COLO829 (cell line): ENCODE measurements around the gene PNCK.
"Not testable (repeated sequence)": the region's sequence is repeated elsewhere in the genome, so short reads cannot be mapped to it uniquely, and the experiment has no call there.

ENCODE experiments used
- DNase-seq: peaks from one replicate; pipeline ENCODE4 v3.0.0; 2012; ENCODE audit warnings: low spot score

Gene PNCK

DNA sequence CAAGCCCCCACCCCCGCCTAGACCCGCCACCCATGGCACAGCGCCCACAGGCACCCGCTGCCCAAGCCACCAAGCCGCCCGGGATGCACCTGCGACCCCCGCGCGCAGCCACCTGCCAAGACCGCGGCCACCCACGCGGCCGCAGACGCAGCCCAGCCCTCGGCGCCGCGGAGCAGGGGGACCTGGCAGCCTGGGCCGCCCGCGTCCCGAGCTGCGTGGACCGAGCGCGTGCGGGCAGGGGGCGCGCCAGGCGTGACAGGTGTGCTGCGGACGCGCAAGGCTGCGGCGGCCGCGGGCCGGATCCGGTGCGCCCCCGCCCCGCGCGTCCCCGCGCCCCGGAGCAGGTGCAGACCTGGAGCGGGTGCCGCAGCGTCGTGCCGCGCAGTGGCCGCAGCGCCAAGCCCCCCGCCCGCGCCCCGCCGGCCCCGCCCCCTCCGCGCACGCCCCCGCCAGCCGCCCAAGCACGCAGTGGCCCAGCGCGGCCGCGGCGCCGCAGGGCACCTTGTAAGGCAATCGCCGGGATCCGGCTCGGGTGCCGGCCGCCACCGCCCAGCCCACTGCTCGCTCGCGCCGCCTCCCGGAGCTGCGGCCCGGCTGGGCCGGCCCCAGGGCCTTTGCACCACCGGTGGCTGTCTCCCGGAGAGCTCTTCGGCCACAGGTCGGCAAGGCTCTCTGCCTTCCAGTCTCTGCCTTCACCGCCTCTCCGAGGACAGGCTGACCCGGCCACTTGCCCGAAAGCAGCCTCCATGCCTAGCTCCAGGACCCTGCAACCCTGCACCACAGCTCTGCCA, at the start of gene PNCK:
TSS of gene PNCK (minus strand) at position 386 of the 791 bp plus-strand sequence. CDS start 737 bp downstream, outside the sequence.
- no peak for DNase-seq

DNA sequence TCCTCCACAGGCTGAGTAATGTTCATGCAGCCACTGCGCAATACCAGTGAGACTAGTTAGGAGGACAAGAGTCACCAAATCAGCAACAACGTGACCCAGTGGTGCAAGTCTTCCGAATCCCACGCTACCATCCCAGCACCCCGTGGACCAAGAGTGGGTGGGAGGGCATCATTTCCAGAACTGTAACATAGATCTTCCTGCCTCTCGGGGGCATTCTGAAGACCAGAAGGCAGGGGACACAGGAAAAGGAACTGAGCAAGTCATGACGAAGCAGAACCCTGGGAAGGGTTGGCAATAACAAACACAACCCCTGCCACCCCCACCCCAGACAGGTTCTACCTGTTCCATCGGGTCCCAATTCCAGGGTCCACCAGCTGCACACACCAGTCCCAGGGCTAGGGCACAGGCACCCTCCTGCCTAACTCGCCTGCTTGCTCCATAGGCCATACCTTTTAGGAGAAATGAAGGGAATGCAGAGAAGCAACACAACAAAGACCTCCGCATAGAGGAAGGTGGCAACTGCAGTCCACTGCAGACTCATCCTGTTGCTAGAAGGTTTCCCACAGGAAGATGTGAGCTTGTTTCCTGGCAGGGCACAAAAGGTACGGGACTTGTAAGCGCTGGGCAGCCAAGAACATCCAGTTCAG, 49.2 kb upstream of the PNCK start:
- DNase-seq, result no peak

DNA sequence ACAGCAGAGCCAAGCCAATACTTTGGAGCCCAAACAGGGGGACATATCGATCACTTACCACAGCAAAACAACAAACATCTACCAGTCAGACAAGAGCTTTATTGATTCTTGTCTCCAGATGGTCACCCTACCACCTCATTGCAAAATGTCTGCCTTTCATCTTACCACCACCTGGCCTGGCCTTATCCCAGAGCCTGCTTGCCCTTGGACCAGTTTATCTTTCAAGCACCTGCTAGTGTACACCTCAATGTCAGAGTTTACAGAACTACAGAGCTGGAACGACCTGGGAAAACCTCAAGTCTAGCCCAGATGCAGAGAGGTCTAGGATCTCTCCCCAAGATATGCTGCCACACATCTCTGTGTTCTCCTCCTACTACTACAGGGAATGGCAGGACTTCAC, 46.1 kb upstream of the PNCK start:
- DNase-seq, result no peak

DNA sequence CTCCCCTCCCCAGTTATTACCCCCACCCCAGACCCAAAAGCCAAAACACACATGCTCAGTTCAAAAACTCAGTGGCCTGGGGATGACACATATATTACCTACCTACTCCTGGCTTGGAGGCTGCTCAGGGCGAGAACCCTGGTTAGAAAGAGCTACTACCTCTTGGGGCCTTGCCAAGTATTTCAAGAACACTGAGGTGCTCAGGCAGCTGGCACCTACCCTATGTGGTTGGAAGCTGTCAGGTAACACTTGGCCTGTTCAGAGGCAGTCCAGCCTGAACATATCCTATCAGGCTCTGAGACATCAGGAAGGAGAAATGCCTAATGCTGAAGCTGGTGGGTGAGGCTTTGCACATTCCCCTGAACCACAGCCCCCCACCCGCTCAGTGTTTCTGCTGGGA, 45.6 kb upstream of the PNCK start:
- DNase-seq, result no peak

DNA sequence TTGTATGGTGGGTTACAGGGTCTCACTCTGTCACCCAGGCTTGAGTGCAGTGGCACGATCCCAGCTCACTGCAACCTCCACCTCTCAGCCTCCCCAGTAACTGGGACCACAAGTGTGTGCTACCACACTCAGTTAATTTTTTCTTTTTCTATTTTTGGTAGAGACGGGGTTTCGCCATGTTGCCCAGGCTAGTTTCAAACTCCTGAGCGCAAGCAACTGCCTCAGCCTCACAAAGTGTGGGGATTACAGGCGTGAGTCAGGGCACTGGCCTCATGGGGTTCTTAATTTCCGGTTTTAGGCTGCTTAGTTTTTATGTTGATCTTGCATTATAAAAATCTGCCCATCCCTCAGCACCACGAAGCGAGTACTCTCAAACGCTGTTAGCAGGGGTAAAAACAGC, 43.8 kb upstream of the PNCK start:
- no peak for DNase-seq

DNA sequence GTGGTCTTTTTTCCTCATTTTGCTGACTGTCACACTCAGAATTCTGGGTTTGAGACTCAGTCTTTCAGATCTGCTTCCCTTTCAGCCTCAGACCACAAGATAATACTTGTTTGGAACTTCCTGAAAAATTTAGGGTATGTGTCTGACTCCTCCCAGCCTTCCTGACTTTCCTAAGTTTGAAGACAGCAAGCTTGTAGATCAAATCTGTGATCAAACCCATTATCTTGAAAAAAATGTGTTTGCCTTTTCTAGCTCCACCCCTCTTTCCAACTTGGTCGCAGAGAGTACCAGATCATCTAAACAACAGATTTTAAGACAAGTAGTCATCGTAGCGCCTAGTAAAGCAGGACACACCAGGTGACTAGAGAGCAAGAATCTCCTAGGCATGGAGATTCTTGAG, 40.6 kb upstream of the PNCK start:
- no peak for DNase-seq

DNA sequence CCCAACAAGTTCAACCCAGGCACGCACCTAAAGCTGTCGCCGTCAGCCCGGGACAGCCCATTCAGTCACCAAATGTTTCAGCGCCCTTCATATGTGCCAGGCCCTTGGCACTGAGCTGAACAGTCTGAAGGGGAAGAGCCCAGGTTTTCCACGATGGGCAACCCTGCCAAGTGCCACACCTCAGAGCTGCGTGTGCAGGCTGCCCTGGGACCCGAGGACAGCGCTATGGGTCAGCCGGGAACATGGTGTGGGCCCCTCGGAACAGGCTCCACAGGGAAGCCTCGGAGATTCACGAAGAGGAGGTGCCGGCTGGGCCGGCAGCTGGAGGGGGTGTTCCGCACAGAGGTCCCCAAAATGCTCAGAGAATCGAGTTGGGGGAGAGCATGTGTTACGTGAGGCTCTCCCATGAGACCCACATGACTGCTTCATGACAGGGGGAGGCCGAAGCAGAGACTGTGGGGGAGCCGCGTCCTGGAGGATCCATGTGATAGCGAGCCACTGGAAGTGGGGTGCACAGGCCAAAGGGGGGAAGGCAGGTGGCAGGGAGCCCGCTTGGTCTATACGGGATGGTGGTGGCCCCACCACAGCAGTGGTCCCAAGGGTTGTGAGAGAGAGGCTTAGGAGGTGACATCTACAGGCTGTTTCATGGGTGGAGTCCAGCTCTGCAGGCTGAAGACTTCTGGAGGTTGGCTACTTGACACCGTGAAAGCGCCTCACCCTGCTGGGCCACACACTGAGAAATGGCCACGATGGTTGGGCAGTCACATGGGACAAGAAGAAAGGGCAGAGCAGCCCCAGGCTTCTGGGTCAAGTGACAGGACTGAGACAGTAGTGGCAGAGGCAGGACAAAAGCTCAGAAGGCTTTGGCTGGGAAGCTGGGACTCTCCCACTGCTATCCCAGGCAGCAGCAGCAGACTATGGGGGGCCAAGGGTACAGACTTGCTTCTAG, 36.4 kb upstream of the PNCK start:
- no peak for DNase-seq

DNA sequence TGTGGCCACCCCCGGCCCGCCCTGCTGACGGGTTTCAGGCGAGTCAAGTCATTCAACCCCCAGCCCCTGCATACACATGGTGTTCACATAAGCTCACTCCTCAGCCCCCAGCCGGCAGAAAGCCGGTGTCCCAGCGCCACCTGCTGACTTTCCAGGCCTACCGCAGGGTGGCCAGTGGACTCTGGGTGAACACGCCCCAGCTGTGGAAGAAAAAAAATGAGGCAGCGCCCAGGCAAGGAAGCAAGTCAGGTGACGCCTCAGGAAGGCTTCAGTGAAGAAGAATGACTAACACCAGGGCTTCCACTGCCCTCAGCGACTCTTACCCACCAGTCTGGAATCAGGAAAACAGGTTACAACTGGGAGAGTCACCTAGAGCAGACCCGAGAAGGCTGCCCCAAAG, 34.8 kb upstream of the PNCK start:
- peak; percentile 72 for DNase-seq

DNA sequence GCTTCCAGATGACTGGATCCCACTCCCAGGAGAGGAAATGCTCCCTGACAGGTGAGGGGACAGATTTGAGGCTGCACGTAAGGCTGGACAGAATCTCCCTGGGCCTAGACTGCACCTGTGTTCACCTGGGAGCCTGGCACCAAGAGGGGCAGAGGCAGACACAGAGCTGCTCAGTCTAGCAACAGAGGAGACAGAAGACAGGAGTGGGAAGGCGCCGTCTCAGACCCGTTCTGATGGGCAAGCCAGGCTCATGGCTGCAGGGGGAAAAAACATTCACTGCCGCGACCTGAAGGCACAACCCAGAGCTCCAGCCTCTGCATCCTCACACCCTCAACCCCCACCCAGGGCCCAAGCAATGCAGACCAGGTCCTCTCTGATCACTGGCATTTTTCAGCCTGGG, 33.8 kb upstream of the PNCK start:
- DNase-seq, result no peak

DNA sequence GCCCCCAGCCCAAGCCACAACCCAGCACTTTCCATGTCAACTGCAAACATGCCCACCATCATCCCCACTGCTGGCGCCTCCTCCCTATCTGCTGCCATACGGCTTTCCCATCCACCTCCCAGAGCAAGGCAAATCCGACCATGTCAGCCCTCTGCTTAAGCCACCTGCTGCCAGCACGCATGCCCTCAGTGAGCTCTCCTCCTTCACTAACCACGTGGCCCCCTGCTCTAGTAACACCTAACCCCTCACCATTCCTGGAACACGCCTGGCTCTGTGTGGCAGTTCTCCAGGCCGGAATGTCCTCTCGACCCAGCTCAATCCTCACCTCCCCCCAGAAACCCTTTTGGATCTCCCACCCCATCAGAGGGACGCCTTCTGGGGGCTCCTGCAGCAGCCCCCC, 33.2 kb upstream of the PNCK start:
- DNase-seq, result no peak

DNA sequence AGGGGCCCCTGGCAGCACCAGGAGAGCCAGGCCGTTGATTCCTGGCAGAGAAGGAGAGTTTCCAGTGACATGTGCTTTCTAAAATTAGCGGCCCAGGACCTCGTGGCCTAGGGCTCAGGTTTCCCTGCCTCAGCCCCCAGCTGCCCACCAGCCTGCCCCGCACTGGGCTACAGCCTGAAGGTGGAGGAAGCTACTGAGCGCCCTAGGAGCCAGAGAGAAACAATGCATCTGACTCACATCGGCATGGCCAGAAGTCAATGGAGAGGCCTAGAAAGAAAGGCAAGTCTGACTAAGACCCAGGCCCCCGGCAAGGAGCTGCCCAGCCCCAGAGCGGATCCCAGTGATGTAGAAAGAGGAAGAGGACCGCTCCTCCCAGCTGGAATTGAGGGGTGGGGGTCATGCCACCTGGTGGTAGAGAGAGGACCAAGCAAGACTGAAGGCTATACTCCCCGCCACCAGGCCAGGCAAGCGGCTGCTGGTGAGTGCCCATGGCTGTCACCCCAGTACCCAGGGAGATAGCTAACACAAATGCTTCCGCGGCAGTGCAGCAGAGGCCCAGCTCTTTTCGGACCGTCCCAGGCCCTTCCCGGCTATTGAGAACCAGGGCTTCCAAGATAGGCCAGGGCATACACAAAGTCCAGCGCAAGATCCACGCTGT, 31.9 kb upstream of the PNCK start:
- not testable (repeated sequence) for DNase-seq

DNA sequence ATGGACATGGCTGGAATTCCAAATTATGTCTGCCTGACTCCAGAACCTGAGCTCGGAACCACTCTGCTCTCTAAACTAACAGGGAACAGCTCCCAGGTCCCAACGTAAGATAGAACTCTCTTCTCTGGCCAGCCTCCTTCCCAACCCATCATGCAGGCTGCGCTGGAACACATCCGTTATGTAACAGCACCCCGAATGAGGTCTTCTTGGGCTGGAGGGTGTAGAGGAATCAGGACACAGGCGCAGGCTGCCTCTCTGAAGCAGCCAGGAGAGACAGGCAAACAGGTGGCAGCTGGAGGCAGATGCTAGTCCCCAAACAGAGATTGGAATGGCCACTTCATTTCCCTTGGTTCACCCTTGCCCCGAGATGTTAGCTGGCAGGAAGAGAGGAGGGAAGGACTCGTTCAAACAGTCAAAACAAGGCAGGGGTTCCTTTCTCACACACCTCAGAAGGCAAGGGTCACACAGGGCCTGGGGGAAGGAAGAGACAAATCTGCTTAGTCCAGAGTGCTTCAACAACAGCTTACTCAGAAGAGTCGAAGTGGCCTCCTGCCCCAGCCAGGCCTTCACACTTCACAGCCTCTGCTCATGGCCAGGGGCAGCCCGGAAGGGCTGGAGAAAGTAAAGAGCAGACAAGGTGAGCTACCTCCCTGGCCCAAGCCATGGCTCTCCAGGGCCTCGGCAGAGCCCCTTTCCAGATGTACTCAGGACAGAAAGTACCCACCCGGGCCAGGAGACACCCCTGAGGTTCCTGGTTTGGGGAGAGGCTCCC, 31.2 kb upstream of the PNCK start:
- not testable (repeated sequence) for DNase-seq

DNA sequence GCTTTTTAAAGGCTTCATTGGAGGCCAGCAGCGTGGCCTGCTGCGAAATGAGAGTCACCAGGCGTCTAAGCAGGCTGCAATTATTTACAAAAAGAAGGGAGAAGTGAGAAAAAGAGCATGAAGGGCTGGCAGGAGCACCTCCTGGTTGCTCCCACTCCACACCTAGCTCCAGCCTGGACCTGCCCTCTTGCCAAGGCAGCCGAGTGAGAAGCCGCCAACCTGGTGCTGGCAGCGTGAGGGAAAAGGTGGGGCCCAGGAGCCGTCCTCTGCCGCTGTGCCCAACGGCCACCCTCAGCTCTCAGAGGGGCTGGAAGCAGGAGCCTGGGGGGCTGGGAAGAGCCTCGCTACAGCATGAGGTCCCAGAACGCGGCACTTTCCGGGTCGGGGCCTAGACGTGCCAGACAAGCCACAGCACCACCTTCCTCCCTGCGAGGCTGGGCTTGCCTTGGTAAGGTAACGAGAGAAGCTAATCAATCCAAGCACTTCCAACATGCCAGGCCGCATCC, 30.5 kb upstream of the PNCK start:
- DNase-seq, result no peak

DNA sequence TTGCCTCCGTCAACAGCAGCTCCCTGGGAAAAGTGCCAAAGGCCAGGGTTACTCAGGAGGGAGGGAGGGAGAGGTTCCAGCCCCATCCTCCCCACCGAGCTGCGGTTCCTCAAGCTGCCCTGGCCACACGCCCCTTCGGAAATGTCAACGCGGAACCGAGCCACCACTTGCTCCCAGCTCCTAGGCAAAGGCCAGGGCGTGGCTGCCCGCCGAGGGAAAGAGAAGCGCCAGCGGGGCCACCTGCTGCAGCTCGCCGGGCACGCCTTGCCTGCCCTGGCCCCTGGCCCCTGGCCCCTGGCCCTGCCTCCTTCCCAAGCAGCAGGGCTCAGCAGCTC, 29.4 kb upstream of the PNCK start:
- no peak for DNase-seq

DNA sequence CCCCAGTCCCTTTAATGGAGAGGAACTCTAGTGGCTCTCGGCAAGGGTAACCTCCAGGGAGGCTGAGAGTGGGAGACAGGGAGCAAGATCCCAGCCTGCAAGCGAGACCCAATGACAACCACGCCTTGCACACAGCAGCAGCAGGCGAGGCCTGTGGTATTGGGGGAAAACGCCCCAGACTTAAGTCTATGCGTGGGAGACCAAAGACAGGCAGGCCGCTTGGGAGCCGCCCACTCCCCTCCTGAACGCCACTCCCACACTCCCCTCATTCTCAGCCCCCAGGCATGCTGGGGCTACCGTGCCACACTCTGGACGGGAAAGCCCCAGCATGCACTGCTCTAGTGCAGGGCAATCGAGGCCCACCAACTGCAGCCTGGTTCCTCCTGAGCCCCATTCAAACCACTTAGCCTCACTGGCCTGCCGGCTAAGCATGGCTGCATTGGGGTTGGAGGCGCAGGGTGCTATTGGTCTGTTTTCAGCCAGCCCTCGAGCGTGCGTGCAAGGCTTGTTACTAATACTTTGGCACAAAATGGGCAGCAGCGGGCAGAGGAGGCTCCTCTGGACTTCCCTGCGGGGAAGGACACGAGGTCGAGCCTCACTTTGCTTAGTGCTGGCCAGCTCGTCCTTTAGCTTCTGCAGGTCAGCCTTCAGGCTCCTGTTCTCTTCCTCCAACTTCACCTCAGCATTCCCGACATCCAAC, 28.9 kb upstream of the PNCK start:
- no peak for DNase-seq

DNA sequence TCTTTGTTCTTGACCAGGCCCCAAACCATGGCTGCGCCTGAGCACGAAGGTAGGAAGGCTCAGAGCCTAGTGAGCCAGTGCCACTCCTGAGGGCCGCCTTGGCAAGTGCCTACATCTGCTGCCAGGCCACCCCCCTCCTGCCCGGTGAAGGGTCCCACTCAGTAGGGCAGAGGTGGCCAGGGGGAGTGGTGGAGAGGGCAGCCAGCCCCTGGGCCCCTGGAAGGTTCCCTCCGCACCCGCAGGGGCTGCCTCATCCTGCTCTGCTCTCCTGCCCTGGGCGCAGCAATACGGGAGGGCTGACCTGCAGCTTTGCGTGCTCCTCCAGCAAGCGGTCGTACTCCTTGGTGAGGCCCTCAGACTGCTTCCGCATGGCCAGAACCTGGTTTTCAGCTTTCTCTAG, 28.1 kb upstream of the PNCK start:
- DNase-seq, result no peak

DNA sequence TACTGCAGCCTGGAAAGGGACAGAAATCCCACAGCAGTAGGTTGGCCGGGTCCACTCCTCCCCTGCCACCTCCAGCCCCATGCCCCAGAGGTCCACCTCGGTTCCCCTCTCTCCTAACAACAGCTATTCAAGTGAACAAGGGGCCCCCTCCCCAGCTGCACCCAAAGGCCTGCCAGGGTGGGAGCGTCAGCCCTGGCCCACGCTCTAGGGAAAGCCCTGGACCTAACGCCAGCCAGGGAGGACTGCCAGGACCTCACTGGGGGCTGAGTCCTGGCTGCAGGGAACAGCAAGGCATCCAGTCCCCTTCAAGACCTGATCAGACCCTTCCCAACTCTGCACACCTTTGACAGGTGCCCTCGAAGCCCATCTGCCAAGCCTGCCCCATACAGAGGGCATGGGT, 27.4 kb upstream of the PNCK start:
- no peak for DNase-seq

DNA sequence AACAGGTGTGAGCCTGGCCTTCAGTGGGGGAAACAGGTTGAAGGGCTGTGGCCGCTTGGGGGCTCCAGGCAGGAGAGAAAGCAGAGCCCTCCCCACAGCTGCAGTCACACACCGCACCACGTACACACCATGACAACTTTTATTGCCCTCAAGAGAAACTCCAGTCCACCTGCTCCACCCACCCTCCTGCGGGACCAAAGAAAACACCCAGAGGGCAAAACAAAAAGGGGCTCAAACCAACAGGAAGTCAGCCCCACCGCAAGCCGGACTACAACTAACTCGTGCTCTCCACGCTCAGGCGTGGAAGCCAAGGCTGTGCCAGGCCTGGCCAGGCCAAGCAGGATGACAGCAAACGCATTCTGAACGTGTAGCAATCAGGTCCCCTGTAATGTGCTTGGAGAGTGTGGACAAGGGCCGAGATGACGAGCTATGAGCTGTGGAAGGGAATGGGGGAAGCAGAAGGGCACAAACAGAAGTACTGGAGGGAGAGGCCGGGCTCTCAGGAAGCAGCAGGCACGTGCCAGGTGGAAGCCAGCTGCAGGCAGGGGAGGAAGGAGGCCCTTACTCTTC, 26.8 kb upstream of the PNCK start:
- no peak for DNase-seq

DNA sequence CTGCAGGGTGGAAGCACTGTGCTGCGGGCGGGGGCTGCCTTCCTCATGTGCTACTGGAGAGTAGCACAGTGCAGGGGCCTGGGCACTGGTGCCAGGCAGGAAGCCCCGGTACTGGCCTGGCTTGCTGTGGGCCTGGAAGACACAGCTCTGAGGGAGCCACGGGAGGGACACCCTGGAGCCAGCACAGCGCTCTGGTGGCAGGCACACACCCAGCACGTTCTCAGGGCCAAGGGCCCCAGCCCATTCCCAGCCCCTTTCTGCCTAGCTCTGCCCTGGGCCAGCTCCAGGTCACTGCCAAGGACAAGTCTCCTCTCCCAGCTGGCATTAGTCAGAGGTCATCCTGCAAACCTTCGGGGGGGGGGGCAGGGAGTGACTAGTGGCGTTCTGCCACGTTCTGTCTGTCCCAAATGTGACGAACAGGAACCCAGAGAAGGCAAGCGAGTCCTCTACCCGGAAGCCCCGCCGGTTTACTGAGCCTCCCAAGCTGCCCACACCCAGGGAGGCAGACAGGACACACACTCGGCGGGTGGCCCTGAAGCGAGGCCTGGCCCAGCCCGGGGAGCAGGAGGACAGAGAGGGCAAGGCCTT, 26.3 kb upstream of the PNCK start:
- not testable (repeated sequence) for DNase-seq
